Measurements from ENCODE around the gene DNAJC18.

- TF ChIP-seq ZNF518A (tag by site-specific recombination; conservative IDR thresholded peaks at IDR 0.05; ENCODE audit: low read depth): no peak
- no peak for TF ChIP-seq YY1 (tag by site-specific recombination; IDR thresholded peaks at IDR 0.05)
- no peak for TF ChIP-seq CTCF (tag by site-specific recombination; IDR thresholded peaks at IDR 0.05)
- TF ChIP-seq ZNF121 (tag by site-specific recombination; IDR thresholded peaks at IDR 0.05): no peak
- no peak for TF ChIP-seq ZBTB8A (tag by site-specific recombination; IDR thresholded peaks at IDR 0.05)
- no peak for TF ChIP-seq HOXA7 (CRISPR knock-in tag; IDR thresholded peaks at IDR 0.05; ENCODE audit: borderline replicate concordance)
- no peak for TF ChIP-seq ZNF585B (tag by site-specific recombination; IDR thresholded peaks at IDR 0.05)
- no peak for TF ChIP-seq ZSCAN16 (tag by site-specific recombination; IDR thresholded peaks at IDR 0.05)
- TF ChIP-seq ZNF580 (tag by site-specific recombination; IDR thresholded peaks at IDR 0.05): no peak
- TF ChIP-seq ZNF558 (tag by site-specific recombination; IDR thresholded peaks at IDR 0.05): no peak
- no peak for TF ChIP-seq MYNN (tag by site-specific recombination; IDR thresholded peaks at IDR 0.05; ENCODE audit: borderline replicate concordance)
- TF ChIP-seq OSR2 (tag by site-specific recombination; IDR thresholded peaks at IDR 0.05): no peak
Observed at GRCh38 chr5:139364466-139364865, 74.9 kb downstream of the DNAJC18 start.

Measured in HEK293 (cell line).